ENCODE results near the gene MARCHF2.

GRCh38 chr19:8421484-8422461 is 8.7 kb downstream of the MARCHF2 start:
- TF ChIP-seq EZH2 (optimal IDR thresholded peaks at IDR 0.05; ENCODE audit: low read depth, low read length) (no peak), CTCF (IDR thresholded peaks at IDR 0.05; ENCODE audit: low read length) (no peak)
